Measurements from ENCODE around the gene RGPD3.
"Not testable (repeated sequence)": the region's sequence is repeated elsewhere in the genome, so short reads cannot be mapped to it uniquely, and the experiment has no call there.

The RGPD3 gene

GRCh38 chr2:106516864-106517263, 48.7 kb upstream of the RGPD3 start (continued):
- TF ChIP-seq ELK4 (IDR thresholded peaks at IDR 0.05; ENCODE audit: borderline replicate concordance, low read depth, low read length), result no peak
- TF ChIP-seq BCL11B (tag by site-specific recombination; IDR thresholded peaks at IDR 0.05; ENCODE audit: low read depth), result no peak

- Histone ChIP-seq H3K4me1 (ENCODE audit: control insufficient read depth, insufficient read depth, low read length) (no peaks in the 10 kb centered on the region), H3K9me3 (ENCODE audit: control insufficient read depth, insufficient read depth, low read depth, low read length) (no peaks in the 10 kb centered on the region), H3K36me3 (ENCODE audit: control insufficient read depth in 2 of 2, insufficient read depth in 1 of 2, low read length in 2 of 2) (no peaks in the 10 kb centered on the region), H3K4me3 (ENCODE audit: low read depth, low read length) (no peak overlapping the region), H3K27ac (ENCODE audit: extremely low read depth, low read depth, low read length) (no peak overlapping the region)
- POLR2A ChIA-PET, result no interaction called here
- no peak for TF ChIP-seq OVOL3 (tag by site-specific recombination; IDR thresholded peaks at IDR 0.05)
- CTCF ChIA-PET, result no interaction called here
These were observed 48.2 kb upstream of the RGPD3 start for GRCh38 chr2:106516436-106516835.

- POLR2A ChIA-PET; H3K4me3 ChIP-seq (ENCODE audit: low read depth, low read length); H3K36me3 ChIP-seq (ENCODE audit: control insufficient read depth in 2 of 2, insufficient read depth in 1 of 2, low read length in 2 of 2); H3K9me3 ChIP-seq (ENCODE audit: control insufficient read depth, insufficient read depth, low read depth, low read length); H3K4me1 ChIP-seq (ENCODE audit: control insufficient read depth, insufficient read depth, low read length); H3K27ac ChIP-seq (ENCODE audit: extremely low read depth, low read depth, low read length): not testable (repeated sequence)
- CTCF ChIA-PET, result interaction anchor here (0.8 kb wide), 1 partner anchor 17 kb away, joined by 3 read pairs; no protein-coding TSS in a partner anchor
These were observed 46.6 kb upstream of the RGPD3 start for GRCh38 chr2:106514827-106515226.

- H3K9me3 ChIP-seq (ENCODE audit: control insufficient read depth, insufficient read depth, low read depth, low read length); H3K4me3 ChIP-seq (ENCODE audit: low read depth, low read length); H3K27ac ChIP-seq (ENCODE audit: extremely low read depth, low read depth, low read length); H3K36me3 ChIP-seq (ENCODE audit: control insufficient read depth in 2 of 2, insufficient read depth in 1 of 2, low read length in 2 of 2); POLR2A ChIA-PET; H3K4me1 ChIP-seq (ENCODE audit: control insufficient read depth, insufficient read depth, low read length); CTCF ChIA-PET: not testable (repeated sequence)
These were observed 45.2 kb upstream of the RGPD3 start for GRCh38 chr2:106513391-106513790.

- not testable (repeated sequence) for H3K4me1 ChIP-seq (ENCODE audit: control insufficient read depth, insufficient read depth, low read length)
These were observed 43.7 kb upstream of the RGPD3 start for GRCh38 chr2:106511934-106512333.

GRCh38 chr2:106511476-106511901, 43.3 kb upstream of the RGPD3 start:
- H3K4me1 ChIP-seq (ENCODE audit: control insufficient read depth, insufficient read depth, low read length); POLR2A ChIA-PET; H3K4me3 ChIP-seq (ENCODE audit: low read depth, low read length); H3K27ac ChIP-seq (ENCODE audit: extremely low read depth, low read depth, low read length); CTCF ChIA-PET; H3K36me3 ChIP-seq (ENCODE audit: control insufficient read depth in 2 of 2, insufficient read depth in 1 of 2, low read length in 2 of 2); H3K9me3 ChIP-seq (ENCODE audit: control insufficient read depth, insufficient read depth, low read depth, low read length): not testable (repeated sequence)

More at GRCh38 chr2:106511934-106512333, 43.7 kb upstream of the RGPD3 start:
- H3K9me3 ChIP-seq (ENCODE audit: control insufficient read depth, insufficient read depth, low read depth, low read length); POLR2A ChIA-PET; H3K4me3 ChIP-seq (ENCODE audit: low read depth, low read length); H3K27ac ChIP-seq (ENCODE audit: extremely low read depth, low read depth, low read length); H3K36me3 ChIP-seq (ENCODE audit: control insufficient read depth in 2 of 2, insufficient read depth in 1 of 2, low read length in 2 of 2); CTCF ChIA-PET: not testable (repeated sequence)

- CTCF ChIA-PET; H3K9me3 ChIP-seq (ENCODE audit: control insufficient read depth, insufficient read depth, low read depth, low read length); H3K4me1 ChIP-seq (ENCODE audit: control insufficient read depth, insufficient read depth, low read length); H3K4me3 ChIP-seq (ENCODE audit: low read depth, low read length); H3K36me3 ChIP-seq (ENCODE audit: control insufficient read depth in 2 of 2, insufficient read depth in 1 of 2, low read length in 2 of 2); POLR2A ChIA-PET; H3K27ac ChIP-seq (ENCODE audit: extremely low read depth, low read depth, low read length): not testable (repeated sequence)
These were observed 42.6 kb upstream of the RGPD3 start for GRCh38 chr2:106510791-106511190.

GRCh38 chr2:106509374-106509770, 41.2 kb upstream of the RGPD3 start:
- H3K27ac ChIP-seq (ENCODE audit: extremely low read depth, low read depth, low read length); POLR2A ChIA-PET; CTCF ChIA-PET; H3K4me1 ChIP-seq (ENCODE audit: control insufficient read depth, insufficient read depth, low read length); H3K9me3 ChIP-seq (ENCODE audit: control insufficient read depth, insufficient read depth, low read depth, low read length); H3K4me3 ChIP-seq (ENCODE audit: low read depth, low read length); H3K36me3 ChIP-seq (ENCODE audit: control insufficient read depth in 2 of 2, insufficient read depth in 1 of 2, low read length in 2 of 2): not testable (repeated sequence)

GRCh38 chr2:106508660-106509373, 40.6 kb upstream of the RGPD3 start:
- POLR2A ChIA-PET; H3K4me1 ChIP-seq (ENCODE audit: control insufficient read depth, insufficient read depth, low read length); CTCF ChIA-PET; H3K9me3 ChIP-seq (ENCODE audit: control insufficient read depth, insufficient read depth, low read depth, low read length); H3K36me3 ChIP-seq (ENCODE audit: control insufficient read depth in 2 of 2, insufficient read depth in 1 of 2, low read length in 2 of 2); H3K4me3 ChIP-seq (ENCODE audit: low read depth, low read length); H3K27ac ChIP-seq (ENCODE audit: extremely low read depth, low read depth, low read length): not testable (repeated sequence)

GRCh38 chr2:106506002-106506687, 37.9 kb upstream of the RGPD3 start:
- H3K36me3 ChIP-seq (ENCODE audit: control insufficient read depth in 2 of 2, insufficient read depth in 1 of 2, low read length in 2 of 2); H3K4me3 ChIP-seq (ENCODE audit: low read depth, low read length); H3K9me3 ChIP-seq (ENCODE audit: control insufficient read depth, insufficient read depth, low read depth, low read length); POLR2A ChIA-PET; H3K27ac ChIP-seq (ENCODE audit: extremely low read depth, low read depth, low read length); H3K4me1 ChIP-seq (ENCODE audit: control insufficient read depth, insufficient read depth, low read length); CTCF ChIA-PET: not testable (repeated sequence)

- H3K27ac ChIP-seq (ENCODE audit: extremely low read depth, low read depth, low read length); H3K9me3 ChIP-seq (ENCODE audit: control insufficient read depth, insufficient read depth, low read depth, low read length); H3K4me1 ChIP-seq (ENCODE audit: control insufficient read depth, insufficient read depth, low read length); H3K4me3 ChIP-seq (ENCODE audit: low read depth, low read length); H3K36me3 ChIP-seq (ENCODE audit: control insufficient read depth in 2 of 2, insufficient read depth in 1 of 2, low read length in 2 of 2); POLR2A ChIA-PET; CTCF ChIA-PET: not testable (repeated sequence)
These were observed 36.6 kb upstream of the RGPD3 start for GRCh38 chr2:106504787-106505186.

Data from HEK293 (cell line).